A673 (cell line): ENCODE data around the gene ZBP1. TPM values are rescaled to one million over a fixed set of nuclear protein-coding genes. Genes with fewer than 3 reads are reported as not detected.

Experiments used
- BruUV-seq: library from RNA; stranded (reverse); fragments of 400-500 nt; replicated peaks from 2 replicates; lab custom pipeline; 2021; lab: Mats Ljungman, UMichigan
- CTCF ChIA-PET: fragments of 300-600 bp; sonication (Branson Sonifier 250); formaldehyde crosslinking; loops from one replicate; lab custom pipeline; 2022; ENCODE audit warnings: antibody characterized with exemption; lab: Charles Lee
- POLR2A ChIA-PET: fragments of 300-600 bp; sonication (Branson Sonifier 250); formaldehyde crosslinking; loops from one replicate; lab custom pipeline; 2022; ENCODE audit warnings: antibody characterized with exemption; ENCODE audit not compliant: low non-redundant PET; lab: Charles Lee
- DNase-seq: peaks from one replicate; pipeline ENCODE4 v3.0.0-alpha.2; 2015; ENCODE audit warnings: low spot score
- H3K27ac ChIP-seq: fragments of 200-600 bp; sonication (generic); 2 replicates; pipeline ENCODE4 v1.5.1; 2016; ENCODE audit warnings: mixed run types, low read depth, mild to moderate bottlenecking, mixed read lengths, antibody characterized with exemption, low read length; ENCODE audit not compliant: poor library complexity, severe bottlenecking
- H3K27me3 ChIP-seq: fragments of 200-600 bp; sonication (generic); replicated peaks from 2 replicates; pipeline ENCODE4 v1.6.1; 2017; ENCODE audit warnings: mixed run types, low read depth, mild to moderate bottlenecking, mixed read lengths, antibody characterized with exemption, low read length; ENCODE audit not compliant: insufficient read depth, poor library complexity
- H3K36me3 ChIP-seq: fragments of 200-600 bp; sonication (generic); 2 replicates; pipeline ENCODE4 v1.6.1; 2016; ENCODE audit warnings: mixed run types, mild to moderate bottlenecking, mixed read lengths, antibody characterized with exemption, low read length; ENCODE audit not compliant: insufficient read depth, poor library complexity, severe bottlenecking
- H3K4me1 ChIP-seq: fragments of 200-600 bp; sonication (generic); 2 replicates; pipeline ENCODE4 v1.6.1; 2017; ENCODE audit warnings: mixed run types, mild to moderate bottlenecking, mixed read lengths, antibody characterized with exemption, low read length; ENCODE audit not compliant: insufficient read depth, poor library complexity, severe bottlenecking
- H3K4me3 ChIP-seq: fragments of 200-600 bp; sonication (generic); 2 replicates; pipeline ENCODE4 v1.5.1; 2016; ENCODE audit warnings: low read depth, mixed run types, mild to moderate bottlenecking, mixed read lengths, low read length; ENCODE audit not compliant: poor library complexity, severe bottlenecking
- H3K9me3 ChIP-seq: fragments of 200-600 bp; sonication (generic); 2 replicates; pipeline ENCODE4 v1.6.1; 2016; ENCODE audit warnings: mixed run types, low read depth, mild to moderate bottlenecking, mixed read lengths, antibody characterized with exemption, low read length; ENCODE audit not compliant: poor library complexity, severe bottlenecking
- EZH2 ChIP-seq: fragments of 200-600 bp; sonication (generic); IDR thresholded peaks from 2 replicates; pipeline ENCODE4 v1.6.1; 2017; ENCODE audit warnings: borderline replicate concordance, low read depth, mild to moderate bottlenecking, mixed read lengths, antibody characterized with exemption, low read length; ENCODE audit not compliant: poor library complexity, severe bottlenecking
- intact Hi-C: fragments of 100-400 bp; cut with micrococcal nuclease; formaldehyde crosslinking; loops from one replicate; pipeline ENCODE4 v1.10.0; 2022; ENCODE audit not compliant: unreplicated experiment
- total RNA-seq: library from RNA; stranded (reverse); gene quantifications from 2 replicates; pipeline ENCODE4 v1.2.3, GENCODE V29; 2021
- TF ChIP-seq, protein P1 (sequence below): fragments of 300-800, 200-600 bp; sonication (generic); conservative IDR thresholded peaks from 2 replicates; pipeline ENCODE4 v1.5.1; 2017; ENCODE audit warnings: low read depth, mild to moderate bottlenecking, antibody characterized with exemption, low read length, moderate library complexity, mixed read lengths

The ZBP1 gene
- total RNA-seq, 1 experiment from 2014 or later: not detected

DNA sequence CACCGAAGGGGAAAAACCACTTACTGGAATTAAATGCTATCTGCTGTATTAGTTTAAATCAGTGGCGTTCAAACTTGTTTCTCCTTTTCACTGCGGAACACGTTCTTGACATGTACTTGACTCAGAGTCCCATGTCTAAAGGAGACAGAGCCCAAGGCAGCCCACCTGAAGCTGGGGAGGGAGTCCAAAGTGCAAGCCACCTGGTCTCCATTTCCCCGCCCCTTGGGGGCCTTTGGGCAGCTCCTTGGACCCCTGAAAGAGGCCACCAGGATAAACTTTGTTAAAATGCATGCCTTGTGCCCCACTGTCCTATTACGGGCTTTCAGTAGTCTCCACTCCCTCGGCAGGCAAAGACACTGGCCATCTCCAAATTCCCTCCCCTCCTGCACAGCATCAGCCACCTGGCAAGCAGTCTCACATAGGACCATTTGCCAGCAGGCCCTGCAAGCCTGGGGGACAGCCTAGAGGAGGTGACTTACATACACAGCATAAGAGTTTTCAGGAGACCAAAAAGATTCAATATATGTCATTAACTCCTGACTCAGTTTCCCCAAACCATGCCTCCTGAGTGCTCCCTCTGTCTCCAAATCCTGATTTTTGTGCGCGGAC is 52.7 kb downstream of the ZBP1 start:
- H3K27me3 ChIP-seq: no peaks in the 10 kb centered on the region
- H3K36me3 ChIP-seq: no peaks in the 10 kb centered on the region
- BruUV-seq: no TSS peak
- CTCF ChIA-PET: no interaction called here
- H3K9me3 ChIP-seq: no peaks in the 10 kb centered on the region
- POLR2A ChIA-PET: no interaction called here
- no peak overlapping the region for H3K4me3 ChIP-seq
- TF ChIP-seq, protein P1, sequence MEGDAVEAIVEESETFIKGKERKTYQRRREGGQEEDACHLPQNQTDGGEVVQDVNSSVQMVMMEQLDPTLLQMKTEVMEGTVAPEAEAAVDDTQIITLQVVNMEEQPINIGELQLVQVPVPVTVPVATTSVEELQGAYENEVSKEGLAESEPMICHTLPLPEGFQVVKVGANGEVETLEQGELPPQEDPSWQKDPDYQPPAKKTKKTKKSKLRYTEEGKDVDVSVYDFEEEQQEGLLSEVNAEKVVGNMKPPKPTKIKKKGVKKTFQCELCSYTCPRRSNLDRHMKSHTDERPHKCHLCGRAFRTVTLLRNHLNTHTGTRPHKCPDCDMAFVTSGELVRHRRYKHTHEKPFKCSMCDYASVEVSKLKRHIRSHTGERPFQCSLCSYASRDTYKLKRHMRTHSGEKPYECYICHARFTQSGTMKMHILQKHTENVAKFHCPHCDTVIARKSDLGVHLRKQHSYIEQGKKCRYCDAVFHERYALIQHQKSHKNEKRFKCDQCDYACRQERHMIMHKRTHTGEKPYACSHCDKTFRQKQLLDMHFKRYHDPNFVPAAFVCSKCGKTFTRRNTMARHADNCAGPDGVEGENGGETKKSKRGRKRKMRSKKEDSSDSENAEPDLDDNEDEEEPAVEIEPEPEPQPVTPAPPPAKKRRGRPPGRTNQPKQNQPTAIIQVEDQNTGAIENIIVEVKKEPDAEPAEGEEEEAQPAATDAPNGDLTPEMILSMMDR: no peak
- TF ChIP-seq EZH2: no peak
- no peak overlapping the region for H3K27ac ChIP-seq
- DNase-seq: no peak
- intact Hi-C loops: no loop called here
- H3K4me1 ChIP-seq: no peaks in the 10 kb centered on the region

DNA sequence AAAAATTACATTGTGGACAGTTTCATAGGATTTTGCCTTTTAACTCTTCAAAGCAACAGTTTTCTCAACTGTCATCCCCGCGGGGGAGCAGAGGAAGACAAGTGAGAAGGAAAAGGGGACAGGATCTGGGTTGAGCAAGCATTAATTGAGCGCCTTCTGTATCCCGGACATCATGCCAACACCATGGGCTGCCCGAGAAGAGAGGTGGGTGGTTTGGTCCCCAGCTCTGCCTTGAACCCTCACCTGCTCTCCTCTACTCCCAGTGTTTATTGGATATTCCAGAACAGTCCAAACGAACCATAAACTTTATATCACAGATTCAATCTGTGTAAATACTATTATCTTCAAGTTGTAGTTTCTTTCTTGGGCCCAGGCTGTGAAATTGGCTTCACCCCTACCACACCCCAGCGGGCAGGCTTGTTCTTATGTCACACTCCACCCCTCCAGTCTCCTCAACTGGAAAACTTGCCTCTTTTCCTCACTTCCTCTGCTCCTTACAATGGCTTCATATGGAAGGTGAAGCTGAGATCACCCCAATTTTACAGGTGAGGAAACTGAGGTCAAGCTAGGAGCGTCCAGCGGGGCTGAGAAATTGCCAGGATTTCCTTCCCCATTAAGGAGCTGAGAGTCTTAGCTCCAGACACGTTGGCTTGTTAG is 53.3 kb downstream of the ZBP1 start:
- no peaks in the 10 kb centered on the region for H3K4me1 ChIP-seq
- no peak overlapping the region for H3K4me3 ChIP-seq
- intact Hi-C loops: no loop called here
- POLR2A ChIA-PET: no interaction called here
- no peaks in the 10 kb centered on the region for H3K27me3 ChIP-seq
- DNase-seq: no peak
- no peaks in the 10 kb centered on the region for H3K36me3 ChIP-seq
- H3K9me3 ChIP-seq: no peaks in the 10 kb centered on the region
- no peak for TF ChIP-seq EZH2
- TF ChIP-seq, protein P1: no peak
- no TSS peak for BruUV-seq
- CTCF ChIA-PET: no interaction called here
- no peak overlapping the region for H3K27ac ChIP-seq

DNA sequence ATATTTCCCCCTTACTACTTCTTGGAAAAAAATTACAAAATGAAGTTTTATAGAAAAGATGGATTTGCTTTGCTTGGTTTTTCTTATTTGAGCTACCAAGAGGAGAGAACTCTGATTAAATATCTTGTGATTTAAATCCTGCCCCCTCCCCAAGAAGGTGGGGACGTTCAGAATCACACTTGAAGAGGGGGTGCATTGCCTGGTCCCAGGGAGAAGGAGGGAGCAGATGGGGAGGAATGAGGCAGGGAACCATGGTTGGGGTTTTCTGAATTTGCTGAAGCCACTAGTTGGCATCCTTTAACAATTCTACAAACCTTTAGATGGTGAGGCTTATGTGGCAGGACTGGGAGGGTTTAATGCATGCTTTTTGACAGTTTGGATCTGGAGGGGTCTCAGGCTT is 53.8 kb downstream of the ZBP1 start:
- H3K27me3 ChIP-seq: no peaks in the 10 kb centered on the region
- H3K9me3 ChIP-seq: no peaks in the 10 kb centered on the region
- no peaks in the 10 kb centered on the region for H3K36me3 ChIP-seq
- no peak overlapping the region for H3K4me3 ChIP-seq
- no peaks in the 10 kb centered on the region for H3K4me1 ChIP-seq
- H3K27ac ChIP-seq: no peak overlapping the region
- BruUV-seq: no TSS peak
- no peak for TF ChIP-seq EZH2
- TF ChIP-seq, protein P1: no peak
- CTCF ChIA-PET: no interaction called here
- DNase-seq: no peak
- POLR2A ChIA-PET: no interaction called here
- intact Hi-C loops: no loop called here
